Retinal pigment epithelial cell (primary cell): ENCODE data around the gene ERC1.
"Not testable (repeated sequence)": the region's sequence is repeated elsewhere in the genome, so short reads cannot be mapped to it uniquely, and the experiment has no call there.

Source experiments
- DNase-seq: peaks from one replicate; pipeline ENCODE4 v3.0.0-alpha.2; 2010; ENCODE audit warnings: low read depth
- H3K4me3 ChIP-seq: 2 replicates; pipeline ENCODE4 v1.5.1; 2011; ENCODE audit warnings: mild to moderate bottlenecking, low read length, control low read depth, moderate library complexity
- TF ChIP-seq, protein P1 (sequence below): conservative IDR thresholded peaks from 2 replicates; pipeline ENCODE4 v1.5.1; 2011; ENCODE audit warnings: low read depth, low read length, control low read depth, inconsistent platforms

The ERC1 gene

DNA sequence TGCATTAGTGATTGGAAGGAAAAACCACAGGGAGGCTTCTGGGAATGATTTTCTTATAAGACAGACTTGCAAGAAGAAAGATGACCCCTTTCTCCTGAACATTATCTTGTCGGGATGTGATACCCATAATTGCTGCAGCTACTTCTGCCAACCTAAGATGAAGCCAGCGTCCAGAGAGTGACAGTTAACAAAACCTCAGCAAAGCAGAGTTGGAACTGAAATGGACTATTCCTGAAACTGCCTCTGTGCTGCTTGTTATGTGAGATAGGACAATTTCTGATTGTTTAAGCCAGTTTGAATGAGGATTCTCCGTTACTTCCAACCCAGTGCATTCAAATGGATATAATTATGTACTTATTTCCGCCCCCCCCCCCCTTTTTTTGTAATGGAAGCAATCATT, 204.5 kb downstream of the ERC1 start:
- DNase-seq, result no peak
- no peak overlapping the region for H3K4me3 ChIP-seq
- TF ChIP-seq, protein P1, sequence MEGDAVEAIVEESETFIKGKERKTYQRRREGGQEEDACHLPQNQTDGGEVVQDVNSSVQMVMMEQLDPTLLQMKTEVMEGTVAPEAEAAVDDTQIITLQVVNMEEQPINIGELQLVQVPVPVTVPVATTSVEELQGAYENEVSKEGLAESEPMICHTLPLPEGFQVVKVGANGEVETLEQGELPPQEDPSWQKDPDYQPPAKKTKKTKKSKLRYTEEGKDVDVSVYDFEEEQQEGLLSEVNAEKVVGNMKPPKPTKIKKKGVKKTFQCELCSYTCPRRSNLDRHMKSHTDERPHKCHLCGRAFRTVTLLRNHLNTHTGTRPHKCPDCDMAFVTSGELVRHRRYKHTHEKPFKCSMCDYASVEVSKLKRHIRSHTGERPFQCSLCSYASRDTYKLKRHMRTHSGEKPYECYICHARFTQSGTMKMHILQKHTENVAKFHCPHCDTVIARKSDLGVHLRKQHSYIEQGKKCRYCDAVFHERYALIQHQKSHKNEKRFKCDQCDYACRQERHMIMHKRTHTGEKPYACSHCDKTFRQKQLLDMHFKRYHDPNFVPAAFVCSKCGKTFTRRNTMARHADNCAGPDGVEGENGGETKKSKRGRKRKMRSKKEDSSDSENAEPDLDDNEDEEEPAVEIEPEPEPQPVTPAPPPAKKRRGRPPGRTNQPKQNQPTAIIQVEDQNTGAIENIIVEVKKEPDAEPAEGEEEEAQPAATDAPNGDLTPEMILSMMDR, result no peak

DNA sequence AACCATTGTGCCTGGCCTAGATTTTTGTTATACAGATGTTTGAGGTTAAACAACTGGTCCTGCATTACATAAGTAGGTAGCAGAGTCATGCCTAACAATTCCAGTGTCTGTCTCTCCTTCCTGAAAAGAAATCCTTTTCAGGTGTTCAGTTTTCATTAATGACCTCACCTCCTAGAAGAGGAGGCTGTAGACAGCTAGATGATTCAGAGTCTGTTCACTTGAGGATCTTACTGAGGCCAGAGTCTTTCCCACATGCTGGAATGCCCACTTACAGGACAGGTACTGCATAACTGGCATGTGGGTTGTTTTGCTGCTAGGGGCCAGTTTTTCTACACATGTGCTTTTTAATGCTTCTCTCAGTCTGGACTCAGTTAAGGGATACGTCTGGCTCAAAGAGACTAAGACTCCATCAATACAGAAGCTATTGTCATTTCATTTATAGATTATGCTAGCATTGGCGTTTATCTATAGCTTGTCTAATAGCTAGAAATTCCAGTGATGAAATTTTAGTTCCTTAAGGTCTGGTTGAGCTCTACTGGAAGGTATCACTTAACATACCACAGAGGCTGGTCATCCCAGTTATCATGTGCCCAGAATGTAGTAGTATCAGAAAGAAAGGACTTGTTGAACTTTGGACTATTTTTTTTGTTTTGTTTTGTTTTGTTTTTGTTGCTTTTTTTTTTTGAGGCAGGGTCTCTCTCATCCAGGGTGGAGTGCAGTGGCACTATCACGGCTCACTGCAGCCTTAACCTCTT, 206.4 kb downstream of the ERC1 start:
- TF ChIP-seq, protein P1, result no peak
- peak; percentile 17 for DNase-seq

DNA sequence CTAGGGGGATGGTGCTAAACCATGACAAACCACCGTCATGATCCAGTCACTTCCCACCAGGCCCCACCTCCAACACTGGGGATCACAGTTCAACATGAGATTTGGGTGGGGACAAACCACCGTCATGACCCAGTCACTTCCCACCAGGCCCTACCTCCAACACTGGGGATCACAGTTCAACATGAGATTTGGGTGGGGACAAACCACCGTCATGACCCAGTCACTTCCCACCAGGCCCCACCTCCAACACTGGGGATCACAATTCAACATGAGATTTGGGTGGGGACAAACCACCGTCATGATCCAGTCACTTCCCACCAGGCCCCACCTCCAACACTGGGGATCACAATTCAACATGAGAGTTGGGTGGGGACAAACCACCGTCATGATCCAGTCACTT, 207.8 kb downstream of the ERC1 start:
- not testable (repeated sequence) for DNase-seq, H3K4me3 ChIP-seq

More for the DNA sequence above, 206.4 kb downstream of the ERC1 start:
- H3K4me3 ChIP-seq, result no peak overlapping the region

DNA sequence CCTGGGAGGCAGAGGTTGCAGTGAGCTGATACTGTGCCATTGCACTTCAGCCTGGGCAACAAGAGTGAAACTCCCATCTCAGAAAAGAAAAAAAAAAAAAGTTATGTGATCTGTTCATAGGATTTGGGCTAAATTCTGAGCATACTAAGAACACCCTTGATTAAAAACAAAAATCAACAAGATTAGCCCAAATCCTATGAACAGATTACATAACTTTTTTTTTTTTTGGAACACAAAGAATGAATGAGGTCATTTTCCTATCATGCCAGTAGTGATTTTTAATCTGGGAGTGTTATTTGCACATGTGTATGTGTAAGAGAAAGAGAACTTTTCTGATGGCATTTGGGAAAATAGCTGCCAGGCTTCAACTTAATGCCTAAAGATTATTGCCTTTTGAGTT, 208.7 kb downstream of the ERC1 start:
- no peak overlapping the region for H3K4me3 ChIP-seq
- peak; percentile 35 for DNase-seq
- TF ChIP-seq, protein P1, result no peak

DNA sequence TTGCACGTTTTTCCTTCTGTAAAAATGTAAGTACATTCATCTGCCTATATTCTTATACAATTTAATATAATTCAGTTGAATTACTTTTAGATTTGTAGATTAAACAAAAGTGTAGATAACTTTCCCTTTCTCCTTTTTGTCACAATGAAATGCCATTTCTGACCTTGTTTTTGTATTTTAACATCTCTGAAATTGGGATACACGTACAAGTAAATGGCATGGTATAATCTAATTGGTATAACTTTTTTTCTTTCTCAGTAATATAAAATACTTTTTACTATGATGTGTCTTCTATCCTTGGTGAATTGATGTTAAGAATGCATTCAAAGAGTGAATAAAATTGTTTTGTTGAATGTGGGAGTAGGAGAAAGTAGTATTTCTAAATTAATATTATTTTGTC, 210.0 kb downstream of the ERC1 start:
- no peak overlapping the region for H3K4me3 ChIP-seq
- TF ChIP-seq, protein P1, result no peak
- no peak for DNase-seq

DNA sequence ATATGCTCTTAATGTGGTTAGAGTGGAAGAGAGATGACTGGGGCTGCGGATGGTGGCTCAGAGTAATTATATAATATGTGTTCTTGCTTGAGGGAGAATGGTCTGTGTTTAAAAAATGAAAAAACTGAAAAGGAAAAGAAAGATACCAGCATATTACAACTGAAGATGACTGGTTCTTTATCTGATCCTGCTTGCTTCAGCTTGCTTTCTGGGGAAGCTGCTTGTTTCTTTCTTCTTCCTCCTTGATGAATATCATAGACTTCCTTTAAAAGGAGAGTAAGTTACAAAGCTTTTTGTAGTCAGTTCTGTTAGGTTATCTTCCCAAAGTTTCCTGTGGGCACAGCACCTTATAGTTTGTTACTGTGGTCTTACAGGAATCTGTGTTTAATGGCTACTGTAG, 210.9 kb downstream of the ERC1 start:
- TF ChIP-seq, protein P1, result no peak
- DNase-seq, result no peak
- H3K4me3 ChIP-seq, result no peak overlapping the region

DNA sequence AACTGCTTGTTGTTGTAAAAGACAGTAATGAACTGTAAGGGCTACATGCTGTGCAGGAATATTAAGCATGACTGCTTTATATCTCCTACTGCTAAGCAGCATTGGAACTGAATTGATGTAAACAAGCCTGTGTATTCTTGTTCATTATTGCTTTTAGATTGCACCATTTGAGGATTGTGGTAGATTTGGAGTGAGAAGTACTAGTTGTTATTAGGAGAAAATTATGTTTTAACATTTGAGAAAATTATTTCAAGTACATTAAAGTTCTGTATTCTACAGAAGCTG, 212.7 kb downstream of the ERC1 start:
- no peak for DNase-seq
- TF ChIP-seq, protein P1, result no peak
- no peak overlapping the region for H3K4me3 ChIP-seq
